GM06990 (cell line): ENCODE measurements around the gene GCNT4.

Source experiments
- DNase-seq: peaks from one replicate; pipeline ENCODE4 v3.0.0-alpha.2; 2011; ENCODE audit not compliant: insufficient read length; ENCODE audit errors: extremely low read depth
- H3K27me3 ChIP-seq: replicated peaks from 2 replicates; pipeline ENCODE4 v1.6.0; 2011; ENCODE audit warnings: low read length; ENCODE audit not compliant: control insufficient read depth, insufficient read depth
- H3K36me3 ChIP-seq: 2 replicates; pipeline ENCODE4 v1.5.1; 2011; ENCODE audit warnings: low read length; ENCODE audit not compliant: control insufficient read depth, insufficient read depth
- H3K4me3 ChIP-seq: replicated peaks from 2 replicates; pipeline ENCODE4 v1.5.1; 2011; ENCODE audit warnings: low read depth, mild to moderate bottlenecking, control low read depth, low read length
- TF ChIP-seq, protein P1 (sequence below): IDR thresholded peaks from 2 replicates; pipeline ENCODE4 v1.5.1; 2011; ENCODE audit warnings: low read length, control low read depth, mild to moderate bottlenecking, inconsistent platforms; ENCODE audit not compliant: insufficient read depth, poor library complexity, severe bottlenecking

Gene GCNT4

DNA sequence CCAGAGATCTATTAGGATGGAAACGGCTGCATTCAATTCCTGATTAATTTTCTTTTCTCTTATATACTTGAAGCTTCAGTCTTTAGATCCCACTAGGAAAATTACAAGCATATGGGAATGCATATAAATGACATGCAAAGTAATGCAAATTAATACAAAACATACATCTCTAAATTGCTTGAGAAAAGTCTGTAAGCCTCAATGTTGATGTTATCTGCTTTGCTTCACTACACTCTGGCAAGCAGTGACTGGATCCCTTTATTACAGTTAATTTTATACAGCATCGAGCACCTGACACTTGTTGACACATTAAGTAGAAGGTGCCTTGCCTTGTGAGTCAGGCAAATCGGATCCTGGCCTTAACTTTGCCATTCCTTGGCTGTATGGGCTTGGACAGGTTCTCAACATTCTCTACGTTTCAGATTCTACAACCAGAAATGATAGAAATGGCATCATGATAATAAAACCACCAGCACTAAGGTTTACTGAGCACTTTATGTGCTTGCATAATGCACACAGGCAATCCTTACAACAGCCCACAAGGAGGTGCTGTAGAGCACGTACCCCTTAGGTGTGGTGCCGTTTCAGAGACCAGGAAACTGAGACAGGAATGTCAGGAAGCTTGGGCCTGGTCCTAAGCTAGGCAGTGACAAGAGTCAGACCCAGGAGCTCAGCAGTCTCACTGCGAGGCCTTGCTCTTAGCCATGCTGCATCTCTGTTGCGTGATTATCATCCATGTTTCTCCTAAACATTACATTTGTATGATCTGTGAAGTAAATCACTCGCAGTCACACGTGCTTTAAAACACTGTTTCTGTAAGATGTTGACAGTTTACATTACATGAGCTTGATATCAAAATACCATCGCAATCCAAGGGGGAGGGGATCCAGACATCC lies 2.7 kb downstream of the GCNT4 start:
- DNase-seq, result no peak
- Histone ChIP-seq H3K4me3 (no peak overlapping the region), H3K27me3 (no peaks in the 10 kb centered on the region), H3K36me3 (no peaks in the 10 kb centered on the region)
- TF ChIP-seq, protein P1, sequence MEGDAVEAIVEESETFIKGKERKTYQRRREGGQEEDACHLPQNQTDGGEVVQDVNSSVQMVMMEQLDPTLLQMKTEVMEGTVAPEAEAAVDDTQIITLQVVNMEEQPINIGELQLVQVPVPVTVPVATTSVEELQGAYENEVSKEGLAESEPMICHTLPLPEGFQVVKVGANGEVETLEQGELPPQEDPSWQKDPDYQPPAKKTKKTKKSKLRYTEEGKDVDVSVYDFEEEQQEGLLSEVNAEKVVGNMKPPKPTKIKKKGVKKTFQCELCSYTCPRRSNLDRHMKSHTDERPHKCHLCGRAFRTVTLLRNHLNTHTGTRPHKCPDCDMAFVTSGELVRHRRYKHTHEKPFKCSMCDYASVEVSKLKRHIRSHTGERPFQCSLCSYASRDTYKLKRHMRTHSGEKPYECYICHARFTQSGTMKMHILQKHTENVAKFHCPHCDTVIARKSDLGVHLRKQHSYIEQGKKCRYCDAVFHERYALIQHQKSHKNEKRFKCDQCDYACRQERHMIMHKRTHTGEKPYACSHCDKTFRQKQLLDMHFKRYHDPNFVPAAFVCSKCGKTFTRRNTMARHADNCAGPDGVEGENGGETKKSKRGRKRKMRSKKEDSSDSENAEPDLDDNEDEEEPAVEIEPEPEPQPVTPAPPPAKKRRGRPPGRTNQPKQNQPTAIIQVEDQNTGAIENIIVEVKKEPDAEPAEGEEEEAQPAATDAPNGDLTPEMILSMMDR, result peak; percentile 79

DNA sequence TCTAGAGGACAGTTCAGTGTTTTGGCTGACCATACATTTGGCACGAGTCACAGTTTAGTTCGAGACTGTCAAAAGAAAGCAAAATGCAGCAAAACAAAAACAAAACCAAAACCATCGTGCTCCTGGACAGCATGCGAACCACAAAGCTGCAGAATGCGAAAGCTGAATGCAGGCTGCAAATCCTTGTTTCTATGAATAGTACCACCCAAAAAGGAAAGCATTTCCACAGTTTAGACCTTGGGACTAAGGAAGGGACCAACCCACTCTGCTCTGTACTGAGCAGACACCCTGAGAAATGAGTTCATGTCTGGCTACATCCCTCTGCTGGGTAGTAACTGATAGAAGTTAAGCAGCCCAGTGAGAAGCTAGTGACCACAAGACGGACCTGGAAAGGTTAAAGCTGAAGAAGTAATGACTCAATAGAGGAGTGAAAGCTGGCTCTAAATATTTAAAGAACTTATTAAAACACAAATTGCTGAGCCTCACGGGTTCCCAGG lies 3.9 kb downstream of the GCNT4 start:
- H3K36me3 ChIP-seq, result no peaks in the 10 kb centered on the region
- H3K4me3 ChIP-seq, result peak overlapping the region; percentile 5; the same call in 1 of the 2 replicates
- no peak for DNase-seq
- H3K27me3 ChIP-seq, result no peaks in the 10 kb centered on the region
- TF ChIP-seq, protein P1, result no peak

DNA sequence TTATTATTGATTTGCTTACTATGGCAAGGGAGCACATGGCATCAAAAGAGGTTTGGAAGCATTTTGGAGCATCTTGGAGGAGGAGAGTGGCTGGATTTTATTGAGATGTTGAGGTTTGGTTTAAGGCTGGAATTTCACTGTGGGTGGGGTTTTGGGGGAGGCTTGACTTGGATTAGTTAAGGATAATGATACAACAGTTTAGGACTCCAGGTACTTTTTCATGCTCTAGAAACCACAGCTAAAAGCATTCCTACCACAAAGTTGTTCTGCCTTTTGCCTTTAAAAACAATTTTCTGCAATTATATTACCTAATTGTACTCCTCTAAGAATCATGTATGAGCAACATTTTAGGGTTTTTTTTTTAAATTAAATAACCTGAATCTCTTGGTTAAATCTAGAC lies 5.0 kb downstream of the GCNT4 start:
- no peak overlapping the region for H3K4me3 ChIP-seq
- no peak for DNase-seq
- H3K36me3 ChIP-seq, result no peaks in the 10 kb centered on the region
- TF ChIP-seq, protein P1, result no peak
- no peaks in the 10 kb centered on the region for H3K27me3 ChIP-seq

DNA sequence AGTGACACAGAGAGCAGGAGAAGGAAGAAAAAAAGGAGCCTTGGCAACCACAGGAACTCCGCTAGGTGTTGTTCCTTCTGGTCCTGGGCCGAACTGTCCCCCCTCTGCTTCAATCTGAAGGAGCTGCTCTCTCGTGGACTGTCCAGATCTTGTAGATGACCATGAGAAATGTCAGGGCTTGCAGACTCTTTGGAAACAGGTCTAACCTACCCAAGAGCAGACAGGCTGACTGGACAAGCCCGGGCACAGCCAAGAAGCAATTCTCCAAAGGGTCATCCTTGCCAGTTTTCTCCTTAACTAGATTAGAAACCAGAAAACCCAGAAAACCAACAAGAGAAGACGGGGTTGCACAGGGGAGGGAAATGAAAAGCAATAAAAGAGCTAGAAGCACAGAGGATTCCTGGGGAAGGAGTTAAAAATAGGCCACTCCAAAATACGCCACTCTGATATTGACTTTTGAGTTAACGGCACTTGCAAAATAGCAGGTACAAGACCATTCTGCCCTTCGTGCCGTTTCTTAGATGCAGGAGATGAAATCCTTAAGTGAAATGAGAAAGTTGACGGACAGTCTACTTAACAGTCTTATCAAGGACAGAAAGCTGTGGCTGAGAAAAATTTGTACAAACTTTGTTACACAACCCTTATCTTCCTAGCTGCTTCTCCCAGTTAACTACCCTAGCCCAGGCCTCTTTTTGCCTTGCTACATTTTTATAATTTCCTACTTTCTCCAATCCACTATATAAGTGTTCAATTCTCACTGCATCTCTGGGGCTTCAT lies 5.8 kb downstream of the GCNT4 start:
- Histone ChIP-seq H3K27me3 (no peaks in the 10 kb centered on the region), H3K4me3 (no peak overlapping the region), H3K36me3 (no peaks in the 10 kb centered on the region)
- TF ChIP-seq, protein P1, result no peak
- DNase-seq, result no peak

DNA sequence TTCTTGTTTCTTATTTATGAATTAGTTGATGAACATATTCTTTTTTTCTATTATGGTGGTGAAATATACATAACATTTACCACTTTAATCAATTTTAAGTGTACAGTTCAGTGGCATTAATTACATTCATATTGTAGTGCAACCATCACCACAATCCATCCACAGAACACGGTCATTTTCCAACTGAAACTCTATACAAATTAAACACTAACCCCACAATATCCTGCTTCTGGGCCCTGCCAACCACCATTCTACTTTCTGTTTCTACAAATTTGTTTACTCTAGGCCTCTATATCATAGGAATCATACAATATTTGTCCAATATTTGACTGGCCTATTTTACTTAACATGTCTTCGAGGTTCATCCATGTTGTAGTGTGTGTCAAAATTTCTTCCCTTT lies 7.3 kb downstream of the GCNT4 start:
- Histone ChIP-seq H3K36me3 (no peaks in the 10 kb centered on the region), H3K4me3 (no peak overlapping the region), H3K27me3 (no peaks in the 10 kb centered on the region; the same call in 1 of the 2 replicates)
- TF ChIP-seq, protein P1, result no peak
- DNase-seq, result no peak
